GM19395 (cell line): Measurements from ENCODE around the gene CMTR1.
"Not testable (repeated sequence)": the region's sequence is repeated elsewhere in the genome, so short reads cannot be mapped to it uniquely, and the experiment has no call there.

ENCODE experiments used
- ATAC-seq: cut with Tn5 transposase; IDR thresholded peaks from one replicate; pipeline ENCODE4 v1.9.1; 2021; ENCODE audit warnings: mild to moderate bottlenecking, moderate library complexity; ENCODE audit not compliant: unreplicated experiment

The CMTR1 gene

GRCh38 chr6:37435373-37435772, 2.4 kb downstream of the CMTR1 start:
- ATAC-seq: no peak

- no peak for ATAC-seq
Measured at GRCh38 chr6:37435816-37436215, 2.8 kb downstream of the CMTR1 start.

GRCh38 chr6:37438930-37439329, 5.9 kb downstream of the CMTR1 start:
- no peak for ATAC-seq

- ATAC-seq: no peak
Measured at GRCh38 chr6:37441651-37442050, 8.6 kb downstream of the CMTR1 start.

- ATAC-seq: no peak
Measured at GRCh38 chr6:37442416-37443215, 9.6 kb downstream of the CMTR1 start.

- not testable (repeated sequence) for ATAC-seq
Measured at GRCh38 chr6:37443216-37443542, 10.2 kb downstream of the CMTR1 start.

GRCh38 chr6:37449984-37450383, 17.0 kb downstream of the CMTR1 start:
- no peak for ATAC-seq

- no peak for ATAC-seq
Measured at GRCh38 chr6:37451441-37452193, 18.6 kb downstream of the CMTR1 start.

- ATAC-seq: no peak
Measured at GRCh38 chr6:37452522-37452921, 19.5 kb downstream of the CMTR1 start.

- ATAC-seq: no peak
Measured at GRCh38 chr6:37454420-37455140, 21.6 kb downstream of the CMTR1 start.

GRCh38 chr6:37456126-37456525, 23.1 kb downstream of the CMTR1 start:
- no peak for ATAC-seq

- ATAC-seq: no peak
Measured at GRCh38 chr6:37456816-37457560, 24.0 kb downstream of the CMTR1 start.

- ATAC-seq: no peak
Measured at GRCh38 chr6:37459981-37460800, 27.2 kb downstream of the CMTR1 start.

- ATAC-seq: no peak
Measured at GRCh38 chr6:37460805-37461204, 27.8 kb downstream of the CMTR1 start.

GRCh38 chr6:37463110-37463509, 30.1 kb downstream of the CMTR1 start:
- no peak for ATAC-seq

- no peak for ATAC-seq
Measured at GRCh38 chr6:37467718-37468117, 34.7 kb downstream of the CMTR1 start.

GRCh38 chr6:37473364-37474095, 40.5 kb downstream of the CMTR1 start:
- ATAC-seq: no peak

- no peak for ATAC-seq
Measured at GRCh38 chr6:37474316-37474715, 41.3 kb downstream of the CMTR1 start.

GRCh38 chr6:37477191-37477590, 44.2 kb downstream of the CMTR1 start:
- ATAC-seq: no peak
